Adrenal gland (tissue), 12 donors: Measurements from ENCODE around the gene SMG6. TPM values are rescaled to one million over a fixed set of nuclear protein-coding genes. Genes with fewer than 3 reads are reported as not detected.
"Not testable (repeated sequence)": the region's sequence is repeated elsewhere in the genome, so short reads cannot be mapped to it uniquely, and the experiment has no call there.

Experiments used
- DNase-seq, 7 donors: peaks; one replicate each; pipeline ENCODE4 v3.0.0-alpha.2; 2019 to 2020
- H3K27ac ChIP-seq, 5 donors: fragments of 200-600 bp; sonication (generic) in 4 of 5; 1 replicate in 3 of 5; 2 replicates in 2 of 5; pipeline versions ENCODE4 v1.5.1 to v1.8.0; 2016 to 2020; ENCODE audit warnings: mild to moderate bottlenecking in 1 of 5
- H3K27me3 ChIP-seq: fragments of 200-600 bp; 2 replicates; pipeline ENCODE4 v1.8.0; 2021
- H3K36me3 ChIP-seq, 2 donors: fragments of 200-600 bp; replicated peaks in 1 of 2; 1 replicate in 1 of 2; 2 replicates in 1 of 2; pipeline versions ENCODE4 v1.5.1 to v1.8.0; 2018 to 2022
- H3K4me1 ChIP-seq, 2 donors: fragments of 200-600 bp; replicated peaks in 1 of 2; 1 replicate in 1 of 2; 2 replicates in 1 of 2; pipeline versions ENCODE4 v1.5.1 to v1.8.0; 2018 to 2021
- H3K4me3 ChIP-seq, 4 donors: fragments of 200-600 bp; sonication (generic) in 3 of 4; one replicate each; pipeline ENCODE4 v1.5.1; 2016 to 2018
- H3K9me3 ChIP-seq, 3 donors: fragments of 200-600 bp; sonication (generic) in 1 of 3; replicated peaks in 1 of 3; 1 replicate in 2 of 3; 2 replicates in 1 of 3; pipeline versions ENCODE4 v1.5.1 to v1.8.0; 2016 to 2021
- CTCF ChIP-seq, 6 experiments: fragments of 450-650 bp in 4 of 6; fragments of 200-600 bp in 2 of 6; sonication (generic) in 1 of 6; IDR thresholded peaks; 1 replicate in 5 of 6; 2 replicates in 1 of 6; pipeline versions ENCODE4 v1.5.1 to v1.8.0; 2016 to 2021; ENCODE audit warnings: antibody characterized with exemption in 6 of 6, mild to moderate bottlenecking in 2 of 6, moderate library complexity in 1 of 6
- POLR2A ChIP-seq, 2 donors: fragments of 450-650 bp; IDR thresholded peaks; one replicate each; pipeline ENCODE4 v1.6.1; 2017; ENCODE audit warnings: antibody characterized with exemption in 2 of 2, mild to moderate bottlenecking in 2 of 2, moderate library complexity in 1 of 2
- WGBS, 4 donors: extraction: QIAGEN DNeasy Blood & Tissue Kit in 2 of 4; methylation state at CpG; one replicate each; pipeline versions ENCODE4 v1.1.5 to v1.1.7; 2013 to 2017; 5-methylcytosine and 5-hydroxymethylcytosine counted together
- intact Hi-C, 2 donors: fragments of 100-400 bp; cut with DNase I; formaldehyde crosslinking; loops; one replicate each; pipeline versions ENCODE4 v1.14.1 to v1.15.0; 2022 to 2023
- polyA plus RNA-seq, 3 donors: library from polyadenylated mRNA; stranded (reverse); fragments of 200-250 nt in 2 of 3; fragments of 350-450 nt in 1 of 3; fragmentation: Illumina TruSeq in 1 of 3; extraction: RNeasy Lipid Tissue Mini Kit (QIAGEN cat#74804) in 1 of 3; gene quantifications; one replicate each; pipeline ENCODE4 v1.2.3, GENCODE V29; 2013 to 2014
- total RNA-seq, 9 donors: library from RNA; depleted of rRNA in 4 of 9; stranded (reverse); fragments of >200 nt in 4 of 9; fragments of 120-200 nt in 1 of 9; fragmentation: NEBNext Ultra II Directional in 1 of 9; extraction: Animal tissue kit (Norgen Biotek cat#: 25700) in 1 of 9; gene quantifications; one replicate each; pipeline versions ENCODE4 v1.1.0 to v1.2.4, GENCODE V29; 2013 to 2023
- donor health status: healthy with polysubstance abuse.
- donor health status: Bipolar disorder and iron deficiency.
- donor health status: DM: yes; HTN: yes; CAD: no.
- donor health status: DM: no; HTN: no; CAD: no.
- donor health status: DM: no; HTN: no; CAD: no.
- donor health status: DM: yes; HTN: yes; CAD: no.

SMG6 gene
- total and polyA plus RNA-seq, 12 donors, result 15.9 to 85.1 (median 44.0) TPM

GRCh38 chr17:2017274-2017941 is 286.2 kb downstream of the SMG6 start:
- no peaks in the 10 kb centered on the region for H3K27me3 ChIP-seq
- H3K4me3 ChIP-seq, result no peak overlapping the region
- H3K27ac ChIP-seq, result no peak overlapping the region
- no peak for TF ChIP-seq CTCF (IDR thresholded peaks at IDR 0.05)
- TF ChIP-seq POLR2A (IDR thresholded peaks at IDR 0.05), result no peak
- no peak for DNase-seq
- no peaks in the 10 kb centered on the region for H3K9me3 ChIP-seq
- no peaks in the 10 kb centered on the region for H3K36me3 ChIP-seq
- intact Hi-C loops, result no loop called here
- H3K4me1 ChIP-seq, result peaks cover 0 to 6% of the 10 kb centered on the region in 2 donors
- WGBS, 4 donors, result 84 to 93% (median 89%) methylated on average over 10 to 19 of the region's 19 CpGs

- no peak for DNase-seq
- TF ChIP-seq POLR2A (IDR thresholded peaks at IDR 0.05), result no peak
- no peak for TF ChIP-seq CTCF (IDR thresholded peaks at IDR 0.05)
- no peak overlapping the region for H3K27ac ChIP-seq
- H3K36me3 ChIP-seq, result no peaks in the 10 kb centered on the region
- no peaks in the 10 kb centered on the region for H3K27me3 ChIP-seq
- 83 to 92% (median 91%) methylated on average over 2 to 20 of the region's 20 CpGs for WGBS, 4 donors
- no peaks in the 10 kb centered on the region for H3K9me3 ChIP-seq
- peaks cover 0 to 15% of the 10 kb centered on the region in 2 donors for H3K4me1 ChIP-seq
- H3K4me3 ChIP-seq, result no peak overlapping the region
- intact Hi-C loops, result no loop called here
These were observed 287.1 kb downstream of the SMG6 start for GRCh38 chr17:2016494-2016893.

- no peaks in the 10 kb centered on the region for H3K9me3 ChIP-seq
- peaks cover 0 to 16% of the 10 kb centered on the region in 2 donors for H3K4me1 ChIP-seq
- no peak overlapping the region for H3K4me3 ChIP-seq
- intact Hi-C loops, result no loop called here
- no peaks in the 10 kb centered on the region for H3K27me3 ChIP-seq
- 68 to 74% (median 70%) methylated on average over 7 to 14 of the region's 14 CpGs for WGBS, 4 donors
- TF ChIP-seq CTCF (IDR thresholded peaks at IDR 0.05) (no peak), POLR2A (IDR thresholded peaks at IDR 0.05) (no peak)
- no peaks in the 10 kb centered on the region for H3K36me3 ChIP-seq
- H3K27ac ChIP-seq, result no peak overlapping the region
- DNase-seq, result no peak
These were observed 288.3 kb downstream of the SMG6 start for GRCh38 chr17:2015314-2015713.

GRCh38 chr17:2013994-2014317 is 289.6 kb downstream of the SMG6 start:
- TF ChIP-seq POLR2A (IDR thresholded peaks at IDR 0.05) (no peak), CTCF (IDR thresholded peaks at IDR 0.05) (no peak)
- Histone ChIP-seq H3K27ac (no peak overlapping the region), H3K4me1 (peaks cover 0 to 16% of the 10 kb centered on the region in 2 donors)

GRCh38 chr17:2013220-2013993 is 290.2 kb downstream of the SMG6 start:
- H3K27me3 ChIP-seq, intact Hi-C loops: not testable (repeated sequence)
- H3K27ac ChIP-seq, result peak overlapping the region in 1 of 5 donors; percentile 10

More at GRCh38 chr17:2013994-2014317, 289.6 kb downstream of the SMG6 start:
- no peaks in the 10 kb centered on the region for H3K9me3 ChIP-seq
- no peak overlapping the region for H3K4me3 ChIP-seq
- WGBS, 4 donors, result 94 to 100% (median 100%) methylated on average over 1 of the region's 1 CpG
- no peaks in the 10 kb centered on the region for H3K27me3 ChIP-seq
- DNase-seq, result no peak
- H3K36me3 ChIP-seq, result no peaks in the 10 kb centered on the region
- intact Hi-C loops, result no loop called here

More at GRCh38 chr17:2013220-2013993, 290.2 kb downstream of the SMG6 start:
- not testable (repeated sequence) for H3K4me3 ChIP-seq, H3K36me3 ChIP-seq, H3K9me3 ChIP-seq, DNase-seq
- WGBS, 4 donors, result 93 to 97% (median 97%) methylated on average over 3 to 6 of the region's 6 CpGs
- peaks cover 0 to 16% of the 10 kb centered on the region in 2 donors for H3K4me1 ChIP-seq
